Activated naive CD4-positive, alpha-beta T cell treated with anti-CD3 and anti-CD28 coated beads, Interleukin-2, amount 50 U/mL, for 16 hours (primary cell): ENCODE measurements around the gene CH25H.
"Not testable (repeated sequence)": the region's sequence is repeated elsewhere in the genome, so short reads cannot be mapped to it uniquely, and the experiment has no call there.

Source experiments
- DNase-seq: peaks from one replicate; pipeline ENCODE4 v3.0.0-alpha.2; 2020

The CH25H gene, protein sequence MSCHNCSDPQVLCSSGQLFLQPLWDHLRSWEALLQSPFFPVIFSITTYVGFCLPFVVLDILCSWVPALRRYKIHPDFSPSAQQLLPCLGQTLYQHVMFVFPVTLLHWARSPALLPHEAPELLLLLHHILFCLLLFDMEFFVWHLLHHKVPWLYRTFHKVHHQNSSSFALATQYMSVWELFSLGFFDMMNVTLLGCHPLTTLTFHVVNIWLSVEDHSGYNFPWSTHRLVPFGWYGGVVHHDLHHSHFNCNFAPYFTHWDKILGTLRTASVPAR

GRCh38 chr10:89207181-89207800 is at the start of gene CH25H:
CH25H (minus strand) TSS chr10:89207317; CDS start chr10:89207292, 25 bp downstream.
- peak; percentile 44 for DNase-seq

GRCh38 chr10:89256340-89256739 is 49.2 kb upstream of the CH25H start:
- no peak for DNase-seq

DNA sequence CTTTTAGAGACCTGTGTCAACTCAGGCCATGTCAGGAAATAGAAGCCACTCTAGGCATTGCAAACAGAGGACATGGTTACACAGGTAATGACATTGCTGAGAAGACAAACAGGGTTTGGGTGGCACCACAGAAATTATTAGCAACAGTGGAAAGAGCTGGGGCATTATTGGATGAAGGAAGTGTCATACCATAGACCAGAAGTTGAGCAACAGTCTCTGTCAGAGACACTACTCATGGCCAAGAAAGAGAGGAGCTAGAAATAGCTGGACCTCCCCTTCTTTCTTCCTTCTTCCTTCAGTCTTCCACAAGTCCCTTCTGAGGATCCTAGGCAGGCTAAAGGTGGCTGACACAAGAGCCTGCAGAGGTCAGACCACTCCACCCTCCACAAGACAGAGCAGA is 48.7 kb upstream of the CH25H start:
- DNase-seq: no peak

GRCh38 chr10:89255091-89255579 is 48.0 kb upstream of the CH25H start:
- DNase-seq: not testable (repeated sequence)

- no peak for DNase-seq
Measured at GRCh38 chr10:89252225-89252585, 45.1 kb upstream of the CH25H start.

DNA sequence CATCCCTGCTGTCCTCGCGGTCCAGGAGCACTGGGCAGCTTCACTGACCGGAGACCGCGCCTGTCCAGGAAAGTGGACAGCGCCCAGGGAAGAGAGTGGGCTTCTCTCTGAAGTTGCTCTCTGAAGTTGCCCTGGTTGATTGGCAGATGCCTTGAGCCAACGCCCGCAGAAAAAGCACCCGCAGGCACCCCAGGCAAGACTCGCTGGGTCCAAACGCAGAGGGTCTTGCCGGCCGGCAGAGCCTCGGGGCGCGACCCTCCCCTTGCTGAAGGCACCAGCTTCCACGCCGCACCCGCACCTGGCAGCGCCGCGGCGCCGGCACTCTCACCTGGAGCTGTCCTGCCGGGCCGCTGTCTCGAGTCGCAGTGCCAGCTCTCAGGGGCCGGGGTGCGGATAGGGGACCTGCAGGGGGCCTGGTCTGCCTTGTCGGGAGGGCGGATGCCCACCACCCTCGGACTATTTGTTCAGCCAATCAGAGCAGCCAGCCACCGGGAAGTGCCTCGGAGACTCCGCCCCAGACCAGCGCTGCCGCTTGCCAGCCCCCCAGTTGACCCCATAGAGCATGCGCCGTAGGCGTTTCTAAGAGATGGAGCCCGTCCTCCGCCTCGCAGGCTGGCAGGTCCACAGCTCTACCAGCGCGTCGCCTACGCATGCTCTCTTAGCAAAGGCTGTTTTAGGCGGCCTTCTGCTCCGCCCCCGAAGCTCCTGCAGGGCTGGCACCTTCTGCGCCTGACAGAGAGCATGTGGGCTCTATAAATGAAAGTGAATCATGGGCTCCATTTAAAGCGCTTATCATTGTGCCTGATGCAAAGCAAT is 44.5 kb upstream of the CH25H start, which contains the start of gene LIPA:
TSS of gene LIPA (minus strand) at position 367 of the 816 bp plus-strand sequence. CDS start 4,127 bp downstream, outside the sequence.
- peak; percentile 97 for DNase-seq

GRCh38 chr10:89250865-89251408 is 43.8 kb upstream of the CH25H start:
- DNase-seq: no peak

GRCh38 chr10:89248990-89249389 is 41.9 kb upstream of the CH25H start:
- DNase-seq: no peak

- not testable (repeated sequence) for DNase-seq
Measured at GRCh38 chr10:89247623-89248022, 40.5 kb upstream of the CH25H start.

DNA sequence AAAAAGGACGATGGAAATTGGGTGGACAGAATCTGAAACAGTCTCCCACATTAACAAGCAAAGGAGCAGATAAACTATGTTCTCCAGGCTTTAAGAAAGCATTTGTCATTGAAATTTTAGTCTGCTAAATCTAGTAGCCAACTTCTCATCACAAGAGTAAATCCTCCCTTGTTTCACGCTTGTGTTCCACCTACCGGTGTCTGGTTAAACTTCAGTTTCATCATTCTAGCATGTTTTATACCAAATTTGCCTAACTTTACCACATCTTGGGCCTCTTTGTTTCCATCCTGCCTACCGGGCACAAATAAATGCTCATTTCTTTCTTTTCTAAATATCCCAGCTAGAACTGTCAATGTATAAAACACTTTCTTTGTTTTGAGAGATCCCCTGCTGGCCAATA is 38.7 kb upstream of the CH25H start:
- DNase-seq: no peak

- no peak for DNase-seq
Measured at GRCh38 chr10:89242840-89243568, 35.9 kb upstream of the CH25H start.

GRCh38 chr10:89242345-89242684 is 35.2 kb upstream of the CH25H start:
- DNase-seq: no peak

DNA sequence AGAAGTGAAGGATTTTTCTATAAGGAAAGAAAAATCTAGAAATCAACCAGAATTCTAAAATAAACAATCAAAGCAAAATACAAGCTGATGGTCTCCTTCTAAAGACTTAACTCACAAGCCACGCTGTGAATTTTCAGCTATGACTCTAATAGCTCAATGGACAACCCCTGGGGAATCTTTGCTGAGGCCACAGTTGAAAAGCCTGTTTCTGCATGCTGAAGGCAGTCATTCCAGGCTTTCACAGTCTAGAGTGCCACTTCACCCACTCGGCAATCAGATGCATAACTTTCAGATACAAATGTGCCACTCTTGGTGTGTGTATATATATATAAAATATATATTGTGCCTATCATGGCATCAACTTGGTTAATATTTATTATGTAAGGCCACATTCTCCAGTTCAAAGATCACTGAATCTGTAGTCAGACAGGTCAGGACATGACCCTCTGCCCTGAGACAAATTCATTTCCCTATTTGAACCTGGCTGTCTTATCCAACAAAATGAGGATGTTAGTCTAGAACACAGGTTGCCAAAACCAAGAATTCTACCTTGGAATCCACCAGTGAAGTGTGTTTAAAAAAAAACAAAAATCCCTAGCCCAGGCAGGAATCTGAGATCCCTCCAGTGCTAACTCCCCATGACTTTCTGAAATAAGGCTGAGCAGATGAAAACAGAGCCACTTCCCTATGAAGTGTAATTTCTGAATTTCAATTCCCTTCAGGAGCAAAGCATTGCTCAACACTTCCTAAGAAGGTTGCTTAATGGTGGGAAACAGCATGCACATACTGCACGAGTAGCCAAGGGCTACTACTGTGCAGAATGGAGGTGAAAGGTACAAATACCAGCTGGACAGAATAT is 34.6 kb upstream of the CH25H start:
- DNase-seq: no peak

- DNase-seq: no peak
Measured at GRCh38 chr10:89241026-89241425, 33.9 kb upstream of the CH25H start.

- no peak for DNase-seq
Measured at GRCh38 chr10:89240519-89240918, 33.4 kb upstream of the CH25H start.

- DNase-seq: no peak
Measured at GRCh38 chr10:89238956-89239644, 32.0 kb upstream of the CH25H start.

GRCh38 chr10:89237849-89238248 is 30.7 kb upstream of the CH25H start:
- no peak for DNase-seq

DNA sequence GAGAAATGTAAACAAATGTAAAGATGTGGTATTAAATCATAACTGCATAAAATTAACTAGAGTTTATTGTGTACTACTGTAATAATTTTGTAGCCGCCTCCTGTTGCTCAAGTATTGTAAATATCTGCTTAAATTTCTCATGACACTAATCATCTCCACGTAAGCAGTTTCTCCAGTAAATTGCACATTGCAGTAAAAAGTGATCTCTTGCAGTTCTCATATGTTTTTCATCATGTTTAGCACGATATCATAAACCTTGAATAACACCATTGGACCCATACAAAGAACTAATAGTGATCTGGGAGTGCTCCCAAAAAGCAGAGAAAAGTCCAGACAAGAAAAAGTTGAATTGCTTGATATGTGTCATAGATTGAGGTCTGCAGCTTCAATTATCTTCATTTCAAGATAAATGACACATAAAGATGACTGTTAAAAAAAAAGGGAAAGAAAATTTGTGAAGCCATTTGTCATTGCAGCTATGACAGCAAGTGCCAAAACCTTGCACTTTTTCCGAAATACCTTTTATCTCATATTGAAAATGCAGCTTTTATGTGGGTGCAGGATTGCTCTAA is 29.2 kb upstream of the CH25H start:
- DNase-seq: no peak

GRCh38 chr10:89235073-89235798 is 28.1 kb upstream of the CH25H start:
- DNase-seq: no peak

DNA sequence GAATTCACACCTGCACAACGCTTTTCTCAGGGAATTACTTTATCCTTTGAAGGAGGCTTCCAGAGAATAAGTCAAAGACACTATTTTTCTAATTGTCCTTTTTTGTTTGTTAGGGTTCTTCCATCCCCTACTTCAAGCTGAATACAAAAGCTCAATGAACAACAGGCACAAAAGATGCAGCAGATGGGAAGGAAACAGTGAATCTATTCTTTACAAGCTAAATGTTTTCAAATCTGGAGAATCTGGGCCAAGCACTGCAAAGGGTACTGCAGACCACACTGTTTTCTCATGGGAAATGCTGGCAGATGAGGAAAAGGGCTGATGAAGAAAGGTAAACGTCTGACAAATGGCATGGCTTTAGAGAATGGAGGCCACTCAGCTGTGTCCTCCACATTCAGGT is 25.9 kb upstream of the CH25H start:
- no peak for DNase-seq
